Activated CD8-positive, alpha-beta memory T cell treated with anti-CD3 and anti-CD28 coated beads for 36 hours (primary cell): ENCODE measurements around the gene OSER1. TPM values are rescaled to one million over a fixed set of nuclear protein-coding genes. Genes with fewer than 3 reads are reported as not detected.

ENCODE experiments used
- CTCF ChIA-PET: fragments of 350-600 bp; sonication (Branson Sonifier 250); formaldehyde crosslinking; loops from one replicate; lab custom pipeline; 2021; ENCODE audit warnings: antibody characterized with exemption; lab: Charles Lee
- POLR2A ChIA-PET: fragments of 350-600 bp; sonication (Branson Sonifier 250); formaldehyde crosslinking; loops from one replicate; lab custom pipeline; 2021; ENCODE audit warnings: antibody characterized with exemption; lab: Charles Lee
- total RNA-seq, 2 experiments: library from RNA; stranded (reverse); gene quantifications; one replicate each; pipeline ENCODE4 v1.2.3, GENCODE V29; 2021

Gene OSER1
- total RNA-seq, 2 experiments from 2014 or later = 22.3 TPM

DNA sequence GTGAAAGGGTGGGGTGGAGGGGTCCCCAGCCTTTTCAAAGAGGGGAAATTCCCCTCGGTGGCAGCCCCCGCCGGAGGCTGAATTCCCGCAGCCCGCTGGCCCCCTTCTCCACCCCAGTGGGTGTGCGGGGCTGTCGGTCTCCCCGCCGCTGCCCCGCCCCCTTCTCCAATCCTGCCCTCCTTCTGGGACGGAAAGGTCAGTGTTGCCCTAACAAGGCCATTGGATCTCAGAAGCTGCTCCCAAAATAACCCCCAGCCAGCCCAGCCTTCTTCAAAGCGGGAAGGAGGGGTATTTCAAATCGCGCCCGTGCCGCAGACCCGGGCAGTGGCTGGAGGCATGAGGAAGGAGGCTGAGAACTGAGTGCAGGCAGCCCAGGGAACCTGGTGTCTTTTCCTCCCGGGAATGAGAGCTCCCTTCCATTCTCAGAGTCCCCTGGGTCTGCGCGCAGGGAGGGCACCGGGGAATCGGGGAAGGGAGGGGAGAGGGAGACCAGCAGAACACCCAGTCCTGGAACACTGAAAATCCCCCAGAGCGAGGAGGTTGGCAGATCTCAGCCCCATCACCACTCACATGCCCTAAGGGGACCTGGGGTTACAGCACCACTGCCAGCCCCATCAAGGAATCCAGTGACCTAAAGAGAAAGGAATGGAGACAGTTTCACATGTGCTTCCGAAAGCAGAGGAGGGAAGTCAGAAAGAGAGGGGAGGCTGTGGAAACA lies 23.4 kb downstream of the OSER1 start, which contains the start of gene JPH2:
Gene JPH2 (minus strand): TSS at position 135 of the 718 bp plus-strand sequence. CDS start 483 bp downstream, outside the sequence.
- ChIA-PET CTCF (interaction anchor here (0.6 to 2.0 kb wide), 2 partner anchors 23 to 71 kb away, joined by 3 to 7 read pairs; no protein-coding TSS in a partner anchor), POLR2A (no interaction called here)

GRCh38 chr20:44186674-44187053 lies 23.9 kb downstream of the OSER1 start:
- ChIA-PET CTCF (interaction anchor here (2.0 kb wide), 1 partner anchor 70 kb away, joined by 7 read pairs; no protein-coding TSS in a partner anchor), POLR2A (no interaction called here)

DNA sequence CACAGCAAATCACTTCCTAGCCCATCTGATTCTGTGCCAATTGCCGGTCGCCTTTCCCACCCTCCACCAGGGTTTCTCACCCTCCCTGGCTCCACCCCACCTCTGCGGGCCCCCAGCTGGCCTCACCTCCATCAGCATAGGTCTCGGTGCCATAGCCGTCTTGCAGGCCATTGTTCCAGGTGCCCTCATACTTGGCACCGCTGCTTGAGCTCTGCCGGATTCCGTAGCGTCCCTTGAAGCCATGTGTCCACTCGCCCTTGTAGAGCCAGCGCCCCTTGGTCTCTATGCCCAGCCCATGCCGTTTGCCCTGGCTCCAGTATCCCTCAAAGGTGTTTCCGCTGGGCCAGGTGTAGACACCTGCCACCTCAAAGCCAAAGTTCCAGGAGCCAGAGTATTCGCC lies 24.4 kb downstream of the OSER1 start:
- ChIA-PET POLR2A (no interaction called here), CTCF (no interaction called here)

DNA sequence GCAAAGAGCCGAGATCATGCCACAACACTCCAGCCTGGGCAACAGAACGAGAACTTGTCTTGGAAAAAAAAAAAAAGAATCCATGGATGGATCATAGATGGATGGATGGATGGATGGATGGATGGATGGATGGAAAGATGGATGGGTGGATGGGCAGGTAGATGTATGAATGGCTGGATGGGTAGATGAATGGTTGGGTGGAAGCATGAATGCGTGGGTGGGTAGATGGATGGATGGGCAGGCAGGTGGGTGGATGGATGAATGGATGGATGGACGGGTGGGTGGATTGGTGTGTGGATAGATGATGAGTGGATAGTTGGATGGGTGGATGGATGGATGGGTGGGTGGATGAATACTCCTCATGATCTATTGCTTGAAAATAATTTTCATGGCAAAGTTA lies 25.0 kb downstream of the OSER1 start:
- CTCF ChIA-PET = no interaction called here
- POLR2A ChIA-PET = no interaction called here

- POLR2A ChIA-PET = no interaction called here
- CTCF ChIA-PET = interaction anchor here (2.8 kb wide), 1 partner anchor 66 kb away, joined by 12 read pairs; no protein-coding TSS in a partner anchor
These were observed 27.3 kb downstream of the OSER1 start for GRCh38 chr20:44183282-44183681.

- ChIA-PET POLR2A (no interaction called here), CTCF (interaction anchor here (2.8 kb wide), 1 partner anchor 66 kb away, joined by 12 read pairs; no protein-coding TSS in a partner anchor)
These were observed 27.7 kb downstream of the OSER1 start for GRCh38 chr20:44182863-44183262.

GRCh38 chr20:44182135-44182765 lies 28.3 kb downstream of the OSER1 start:
- ChIA-PET POLR2A (no interaction called here), CTCF (interaction anchor here (2.8 kb wide), 1 partner anchor 65 kb away, joined by 12 read pairs; no protein-coding TSS in a partner anchor)

- ChIA-PET CTCF (no interaction called here), POLR2A (no interaction called here)
These were observed 29.0 kb downstream of the OSER1 start for GRCh38 chr20:44181611-44182010.

GRCh38 chr20:44180814-44181213 lies 29.8 kb downstream of the OSER1 start:
- CTCF ChIA-PET = interaction anchor here (1.0 kb wide), 1 partner anchor 16 kb away, joined by 3 read pairs; no protein-coding TSS in a partner anchor
- POLR2A ChIA-PET = no interaction called here

GRCh38 chr20:44176833-44177534 lies 33.6 kb downstream of the OSER1 start:
- ChIA-PET CTCF (no interaction called here), POLR2A (no interaction called here)

DNA sequence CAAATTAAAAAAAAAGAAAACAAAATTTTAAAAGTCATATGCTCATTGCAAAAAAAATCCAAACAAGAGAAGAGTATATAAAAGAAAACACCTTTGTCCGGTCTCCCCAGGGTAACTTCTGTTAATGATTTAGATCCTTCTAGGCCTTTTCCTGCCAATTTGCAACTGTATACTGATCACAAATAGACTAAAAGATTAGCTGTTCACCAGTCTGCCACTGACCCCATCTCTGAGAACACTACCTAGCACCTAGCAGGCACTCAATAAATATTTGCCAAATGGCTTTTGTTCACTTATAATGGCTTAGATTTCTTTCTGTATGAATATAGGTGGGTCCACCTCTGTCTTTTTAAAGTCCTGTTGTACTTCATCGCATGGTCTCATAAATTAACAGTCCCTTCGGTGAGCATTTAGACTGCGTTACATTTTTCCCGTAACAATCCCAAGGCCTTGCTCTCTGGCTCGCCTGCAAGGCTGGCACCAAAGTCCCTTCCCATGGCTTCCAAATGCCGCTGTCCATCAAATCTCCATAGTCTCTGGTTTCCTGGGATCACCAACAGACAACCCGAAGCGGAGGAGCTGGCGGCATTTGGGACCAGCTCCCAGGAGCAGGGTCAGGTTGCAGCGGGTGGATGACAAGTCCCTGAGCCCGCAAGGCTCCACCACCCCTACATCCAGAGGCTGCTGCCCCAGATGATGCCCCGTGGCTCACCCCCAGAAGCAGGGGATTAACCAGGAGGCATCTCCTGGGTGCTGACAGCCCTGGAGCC lies 35.4 kb downstream of the OSER1 start:
- CTCF ChIA-PET = interaction anchor here (1.5 kb wide), 1 partner anchor 42 kb away, joined by 3 read pairs; no protein-coding TSS in a partner anchor
- POLR2A ChIA-PET = no interaction called here

- CTCF ChIA-PET = interaction anchor here (1.5 kb wide), 1 partner anchor 43 kb away, joined by 3 read pairs; no protein-coding TSS in a partner anchor
These were observed 36.7 kb downstream of the OSER1 start for GRCh38 chr20:44173846-44174245.

GRCh38 chr20:44173116-44173515 lies 37.5 kb downstream of the OSER1 start:
- CTCF ChIA-PET = no interaction called here
- POLR2A ChIA-PET = no interaction called here

More at GRCh38 chr20:44173846-44174245, 36.7 kb downstream of the OSER1 start:
- POLR2A ChIA-PET = no interaction called here

DNA sequence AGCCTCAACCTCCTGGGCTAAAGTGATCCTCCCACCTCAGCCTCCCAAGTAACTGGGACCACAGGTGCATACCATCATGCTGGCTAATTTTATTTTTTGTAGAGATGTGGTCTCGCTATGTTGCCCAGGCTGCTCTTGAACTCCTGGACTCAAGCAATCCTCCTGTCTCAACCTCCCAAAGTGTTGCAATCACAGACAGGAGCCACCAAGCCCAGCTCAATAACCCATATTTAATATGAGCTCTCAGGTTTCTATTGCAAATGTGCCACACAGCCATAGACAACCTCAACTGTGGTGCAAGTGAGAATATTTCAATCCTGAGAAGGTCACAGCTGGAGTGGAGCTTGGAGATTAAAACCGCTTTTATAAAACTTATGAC lies 38.0 kb downstream of the OSER1 start:
- ChIA-PET POLR2A (no interaction called here), CTCF (no interaction called here)

- POLR2A ChIA-PET = no interaction called here
- CTCF ChIA-PET = no interaction called here
These were observed 38.6 kb downstream of the OSER1 start for GRCh38 chr20:44171775-44172571.

DNA sequence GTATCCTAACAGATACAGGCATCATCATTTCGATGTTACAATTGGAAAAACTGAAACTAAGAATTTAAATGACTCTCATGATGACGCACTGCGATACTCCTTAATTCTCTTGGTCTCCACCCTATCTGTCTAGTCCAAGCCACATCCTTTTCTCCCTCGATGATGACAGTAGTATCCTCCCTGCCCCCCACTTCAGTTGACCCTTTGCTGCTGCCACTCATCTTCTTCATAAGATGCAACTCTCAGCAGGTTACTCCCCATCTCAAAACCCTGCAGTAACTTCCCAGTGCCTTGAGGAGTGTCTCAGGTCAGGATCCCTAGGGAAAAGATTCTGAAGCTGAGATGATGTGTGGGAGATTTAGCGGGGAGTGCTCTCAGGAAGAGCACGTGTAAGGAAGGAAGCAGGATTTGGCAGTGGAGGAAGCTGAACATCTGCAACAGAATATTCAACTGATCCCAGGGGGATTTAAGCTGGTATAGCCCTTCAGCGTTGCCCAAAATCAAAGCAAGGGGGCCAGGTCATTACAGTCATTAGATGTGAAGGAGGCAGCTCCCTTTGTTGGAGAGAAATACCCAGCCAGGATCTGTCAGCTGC lies 39.7 kb downstream of the OSER1 start:
- ChIA-PET CTCF (interaction anchor here (0.6 kb wide), 1 partner anchor 34 kb away, joined by 3 read pairs; no protein-coding TSS in a partner anchor), POLR2A (no interaction called here)

DNA sequence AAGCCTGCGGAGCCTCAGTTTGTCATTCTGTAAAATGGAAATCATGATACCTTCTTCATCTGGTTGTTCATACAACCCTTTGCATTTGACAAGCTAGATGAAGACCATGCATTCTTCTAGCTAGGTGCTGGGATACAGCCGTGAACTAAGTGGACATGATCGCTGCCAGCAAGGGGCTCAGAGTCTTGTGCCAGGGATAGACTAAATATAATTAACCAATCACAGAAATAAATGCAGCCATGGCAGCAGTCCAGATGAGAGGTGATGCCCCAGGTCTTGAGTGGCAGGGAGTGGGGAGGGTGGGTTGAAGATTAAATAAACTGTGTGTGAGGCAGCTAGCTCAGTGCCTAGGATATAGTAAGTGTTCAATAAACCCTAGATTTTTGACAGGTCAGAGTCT lies 42.8 kb downstream of the OSER1 start:
- ChIA-PET POLR2A (no interaction called here), CTCF (no interaction called here)

GRCh38 chr20:44166477-44166876 lies 44.1 kb downstream of the OSER1 start:
- ChIA-PET POLR2A (no interaction called here), CTCF (no interaction called here)
